ENCODE data around the gene TTC39B.

TTC39B gene

GRCh38 chr9:15294604-15295003 is 12.4 kb downstream of the TTC39B start:
- H3K4me1 ChIP-seq (ENCODE audit: low read depth, poor library complexity, severe bottlenecking), result peaks cover 10% of the 10 kb centered on the region
- no peak for TF ChIP-seq CTCF (conservative IDR thresholded peaks at IDR 0.05; ENCODE audit: low read depth, low read length)
- H3K79me2 ChIP-seq (ENCODE audit: insufficient read depth, low read depth), result no peaks in the 10 kb centered on the region
- H3K36me3 ChIP-seq (ENCODE audit: insufficient read depth), result no peaks in the 10 kb centered on the region
- H3K27ac ChIP-seq, result no peak overlapping the region
- no peaks in the 10 kb centered on the region for H3K27me3 ChIP-seq (ENCODE audit: insufficient read depth, low read depth)
- H3K9ac ChIP-seq, result no peak overlapping the region
- H3K4me2 ChIP-seq, result no peak overlapping the region
- no peak overlapping the region for H2AFZ ChIP-seq (ENCODE audit: low read depth)
- H3K4me3 ChIP-seq (IDR thresholded peaks at IDR 0.05; ENCODE audit: insufficient read depth, low read depth, low read length), result no peak overlapping the region
- no peaks in the 10 kb centered on the region for H4K20me1 ChIP-seq (ENCODE audit: insufficient read depth)

- H3K4me3 ChIP-seq (IDR thresholded peaks at IDR 0.05; ENCODE audit: insufficient read depth, low read depth, low read length), result no peak overlapping the region
- no peaks in the 10 kb centered on the region for H3K27me3 ChIP-seq (ENCODE audit: insufficient read depth, low read depth)
- peaks cover 10% of the 10 kb centered on the region for H3K4me1 ChIP-seq (ENCODE audit: low read depth, poor library complexity, severe bottlenecking)
- no peaks in the 10 kb centered on the region for H4K20me1 ChIP-seq (ENCODE audit: insufficient read depth)
- H3K36me3 ChIP-seq (ENCODE audit: insufficient read depth), result no peaks in the 10 kb centered on the region
- no peak overlapping the region for H3K27ac ChIP-seq
- TF ChIP-seq CTCF (conservative IDR thresholded peaks at IDR 0.05; ENCODE audit: low read depth, low read length), result no peak
- H3K9ac ChIP-seq, result no peak overlapping the region
- no peak overlapping the region for H2AFZ ChIP-seq (ENCODE audit: low read depth)
- no peak overlapping the region for H3K4me2 ChIP-seq
- no peaks in the 10 kb centered on the region for H3K79me2 ChIP-seq (ENCODE audit: insufficient read depth, low read depth)
These were observed 13.2 kb downstream of the TTC39B start for GRCh38 chr9:15293804-15294316.

GRCh38 chr9:15293084-15293483 is 13.9 kb downstream of the TTC39B start:
- Histone ChIP-seq H3K4me1 (ENCODE audit: low read depth, poor library complexity, severe bottlenecking) (peaks cover 10% of the 10 kb centered on the region), H3K27me3 (ENCODE audit: insufficient read depth, low read depth) (no peaks in the 10 kb centered on the region), H2AFZ (ENCODE audit: low read depth) (no peak overlapping the region), H3K79me2 (ENCODE audit: insufficient read depth, low read depth) (no peaks in the 10 kb centered on the region), H3K4me3 (IDR thresholded peaks at IDR 0.05; ENCODE audit: insufficient read depth, low read depth, low read length) (no peak overlapping the region), H3K9ac (no peak overlapping the region), H3K4me2 (no peak overlapping the region), H3K36me3 (ENCODE audit: insufficient read depth) (no peaks in the 10 kb centered on the region), H4K20me1 (ENCODE audit: insufficient read depth) (no peaks in the 10 kb centered on the region), H3K27ac (no peak overlapping the region)
- no peak for TF ChIP-seq CTCF (conservative IDR thresholded peaks at IDR 0.05; ENCODE audit: low read depth, low read length)

- Histone ChIP-seq H3K4me1 (ENCODE audit: low read depth, poor library complexity, severe bottlenecking) (no peaks in the 10 kb centered on the region), H3K36me3 (ENCODE audit: insufficient read depth) (no peaks in the 10 kb centered on the region), H3K27ac (no peak overlapping the region), H2AFZ (ENCODE audit: low read depth) (no peak overlapping the region), H3K9ac (no peak overlapping the region), H4K20me1 (ENCODE audit: insufficient read depth) (no peaks in the 10 kb centered on the region), H3K79me2 (ENCODE audit: insufficient read depth, low read depth) (no peaks in the 10 kb centered on the region), H3K4me2 (no peak overlapping the region), H3K4me3 (IDR thresholded peaks at IDR 0.05; ENCODE audit: insufficient read depth, low read depth, low read length) (no peak overlapping the region), H3K27me3 (ENCODE audit: insufficient read depth, low read depth) (no peaks in the 10 kb centered on the region)
- TF ChIP-seq CTCF (conservative IDR thresholded peaks at IDR 0.05; ENCODE audit: low read depth, low read length), result no peak
These were observed 17.4 kb downstream of the TTC39B start for GRCh38 chr9:15289603-15290002.
